H1 (cell line): ENCODE results near the gene PWP1. TPM values are rescaled to one million over a fixed set of nuclear protein-coding genes. Genes with fewer than 3 reads are reported as not detected.

Experiments
- GTF2F1 ChIP-seq: IDR thresholded peaks from 2 replicates; pipeline ENCODE4 v1.6.1; 2012; ENCODE audit warnings: low read depth, low read length, improper control_type of control experiment, borderline replicate concordance
- HDAC6 ChIP-seq: IDR thresholded peaks from one replicate; pipeline ENCODE4 v1.7.1; 2012; ENCODE audit warnings: low read depth, mild to moderate bottlenecking, inconsistent platforms, low read length, moderate library complexity
- MAFK ChIP-seq: IDR thresholded peaks from 2 replicates; pipeline ENCODE4 v1.6.1; 2012; ENCODE audit warnings: low read depth, mild to moderate bottlenecking, improper control_type of control experiment, low read length
- polyA plus RNA-seq, 7 experiments: library from polyadenylated mRNA; depleted of rRNA in 3 of 7; stranded (reverse) in 5 of 7; unstranded in 2 of 7; fragments of >200 nt in 5 of 7; fragments of 200-250 nt in 2 of 7; gene quantifications; 1 replicate in 5 of 7; 2 replicates in 1 of 7; 4 replicates in 1 of 7; pipeline versions ENCODE4 v1.2.1 to v1.2.3, GENCODE V29; 2011 to 2013; ENCODE audit warnings: missing spikeins in 2 of 7, mixed read lengths in 2 of 7
- total RNA-seq: library from RNA; stranded (reverse); fragmentation: NEBNext Ultra II Directional; extraction: Animal tissue kit (Norgen Biotek cat#: 25700); gene quantifications from 2 replicates; pipeline ENCODE4 v1.2.1, GENCODE V29; 2021
- TF ChIP-seq, protein P1 (sequence below): IDR thresholded peaks from 2 replicates; pipeline ENCODE4 v1.6.1; 2011; ENCODE audit warnings: low read depth, mild to moderate bottlenecking, low read length; ENCODE audit not compliant: insufficient read depth

PWP1 gene
- total and polyA plus RNA-seq, 2 of the 8 experiments (the other 6 are each of a cell fraction or from before 2014, with no cell fraction given) = 57.8 to 78.5 TPM

DNA sequence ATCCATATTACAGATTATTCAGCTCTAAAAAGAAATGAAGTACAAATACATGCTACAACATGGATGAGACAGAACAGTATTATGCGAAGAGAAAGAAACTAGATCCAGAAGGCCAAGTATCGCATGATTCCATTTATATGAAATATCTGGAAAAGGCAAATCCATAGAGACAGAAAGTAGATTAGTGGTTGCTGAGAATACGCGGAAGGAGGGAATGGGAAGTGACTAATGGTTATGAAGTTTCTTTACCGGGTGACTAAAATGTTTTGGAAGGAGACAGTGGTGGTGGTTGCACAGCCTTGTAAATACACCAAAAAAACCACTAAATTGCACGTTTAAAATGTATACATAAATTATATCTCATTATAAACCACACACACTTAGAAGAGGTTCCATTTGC lies 62.9 kb downstream of the PWP1 start (continued):
- TF ChIP-seq GTF2F1 = no peak
- TF ChIP-seq HDAC6 = no peak
- TF ChIP-seq, protein P1, sequence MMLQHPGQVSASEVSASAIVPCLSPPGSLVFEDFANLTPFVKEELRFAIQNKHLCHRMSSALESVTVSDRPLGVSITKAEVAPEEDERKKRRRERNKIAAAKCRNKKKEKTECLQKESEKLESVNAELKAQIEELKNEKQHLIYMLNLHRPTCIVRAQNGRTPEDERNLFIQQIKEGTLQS = no peak
- no peak for TF ChIP-seq MAFK
- TF ChIP-seq, all 59 proteins: peak for 0
